Measurements from ENCODE around the gene VSIG8.
"Not testable (repeated sequence)": the region's sequence is repeated elsewhere in the genome, so short reads cannot be mapped to it uniquely, and the experiment has no call there.

Gene VSIG8

GRCh38 chr1:159862557-159862956 lies at the start of gene VSIG8:
VSIG8 (minus strand) TSS chr1:159862657; CDS start chr1:159862521, 136 bp downstream.
- no peak for DNase-seq (ENCODE audit: low read depth, low spot score)

GRCh38 chr1:159911326-159912070 lies 49.0 kb upstream of the VSIG8 start:
- DNase-seq (ENCODE audit: low read depth, low spot score), result no peak

- DNase-seq (ENCODE audit: low read depth, low spot score), result no peak
Observed at GRCh38 chr1:159908031-159908940, 45.8 kb upstream of the VSIG8 start.

- no peak for DNase-seq (ENCODE audit: low read depth, low spot score)
Observed at GRCh38 chr1:159906960-159907359, 44.5 kb upstream of the VSIG8 start.

- not testable (repeated sequence) for DNase-seq (ENCODE audit: low read depth, low spot score)
Observed at GRCh38 chr1:159904036-159904435, 41.6 kb upstream of the VSIG8 start.

GRCh38 chr1:159902541-159902940 lies 40.1 kb upstream of the VSIG8 start:
- DNase-seq (ENCODE audit: low read depth, low spot score), result no peak

GRCh38 chr1:159900755-159901360 lies 38.4 kb upstream of the VSIG8 start:
- no peak for DNase-seq (ENCODE audit: low read depth, low spot score)

- DNase-seq (ENCODE audit: low read depth, low spot score), result peak; percentile 92
Observed at GRCh38 chr1:159900086-159900680, 37.7 kb upstream of the VSIG8 start, which contains the start of gene CFAP45. CFAP45 (minus strand) TSS chr1:159900165; CDS start chr1:159900098, 67 bp downstream.

GRCh38 chr1:159899634-159900033 lies 37.2 kb upstream of the VSIG8 start:
- DNase-seq (ENCODE audit: low read depth, low spot score), result not testable (repeated sequence)

- DNase-seq (ENCODE audit: low read depth, low spot score), result no peak
Observed at GRCh38 chr1:159898527-159898926, 36.1 kb upstream of the VSIG8 start.

- no peak for DNase-seq (ENCODE audit: low read depth, low spot score)
Observed at GRCh38 chr1:159897962-159898361, 35.5 kb upstream of the VSIG8 start.

GRCh38 chr1:159896546-159896930 lies 34.1 kb upstream of the VSIG8 start:
- DNase-seq (ENCODE audit: low read depth, low spot score), result no peak

GRCh38 chr1:159895836-159896545 lies 33.5 kb upstream of the VSIG8 start:
- no peak for DNase-seq (ENCODE audit: low read depth, low spot score)

GRCh38 chr1:159895286-159895685 lies 32.8 kb upstream of the VSIG8 start:
- no peak for DNase-seq (ENCODE audit: low read depth, low spot score)

GRCh38 chr1:159892944-159893343 lies 30.5 kb upstream of the VSIG8 start:
- DNase-seq (ENCODE audit: low read depth, low spot score), result no peak

- DNase-seq (ENCODE audit: low read depth, low spot score), result peak; percentile 95
Observed at GRCh38 chr1:159891275-159892157, 29.1 kb upstream of the VSIG8 start.

GRCh38 chr1:159890390-159890789 lies 27.9 kb upstream of the VSIG8 start:
- no peak for DNase-seq (ENCODE audit: low read depth, low spot score)

- peak; percentile 87 for DNase-seq (ENCODE audit: low read depth, low spot score)
Observed at GRCh38 chr1:159889821-159890252, 27.4 kb upstream of the VSIG8 start.

GRCh38 chr1:159889202-159889601 lies 26.7 kb upstream of the VSIG8 start:
- no peak for DNase-seq (ENCODE audit: low read depth, low spot score)

- no peak for DNase-seq (ENCODE audit: low read depth, low spot score)
Observed at GRCh38 chr1:159884296-159884695, 21.8 kb upstream of the VSIG8 start.

Measured in astrocyte of the hippocampus (primary cell).